ENCODE measurements around the gene CCDC73. TPM values are rescaled to one million over a fixed set of nuclear protein-coding genes. Genes with fewer than 3 reads are reported as not detected.
"Not testable (repeated sequence)": the region's sequence is repeated elsewhere in the genome, so short reads cannot be mapped to it uniquely, and the experiment has no call there.

CCDC73 gene
- total RNA-seq, 6 donors from 2014 or later, result 0.15 to 0.20 TPM; not detected in 4

DNA sequence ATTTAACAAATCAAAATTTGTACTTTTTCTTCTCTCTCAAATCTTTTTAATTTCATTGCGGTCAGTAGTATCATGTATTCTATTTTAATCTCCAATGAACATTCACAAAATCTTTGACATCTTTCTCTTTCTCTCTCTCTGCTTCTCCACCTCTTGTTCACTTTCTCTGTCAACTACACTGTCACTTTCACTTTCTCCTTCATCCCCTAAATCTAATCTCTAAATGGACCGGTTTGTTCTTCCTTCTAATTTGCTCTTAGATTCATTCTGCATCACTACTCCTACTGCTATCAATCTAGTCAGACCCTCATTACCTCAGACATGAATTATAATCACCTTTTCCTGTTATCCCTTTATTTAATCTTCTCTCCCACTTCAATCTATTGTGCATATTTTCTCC, 18.6 kb downstream of the CCDC73 start:
- ATAC-seq (ENCODE audit: low FRiP score in 2 of 2) (no peak), DNase-seq (no peak)
- Histone ChIP-seq H3K27ac (no peak overlapping the region), H3K4me3 (no peak overlapping the region), H3K9me3 (no peaks in the 10 kb centered on the region), H3K4me1 (no peaks in the 10 kb centered on the region), H3K27me3 (no peaks in the 10 kb centered on the region), H3K36me3 (no peaks in the 10 kb centered on the region)
- TF ChIP-seq POLR2A (IDR thresholded peaks at IDR 0.05), result no peak
- no peak for TF ChIP-seq POLR2AphosphoS5 (IDR thresholded peaks at IDR 0.05)
- no peak for TF ChIP-seq EP300 (IDR thresholded peaks at IDR 0.05)
- TF ChIP-seq, protein P1, sequence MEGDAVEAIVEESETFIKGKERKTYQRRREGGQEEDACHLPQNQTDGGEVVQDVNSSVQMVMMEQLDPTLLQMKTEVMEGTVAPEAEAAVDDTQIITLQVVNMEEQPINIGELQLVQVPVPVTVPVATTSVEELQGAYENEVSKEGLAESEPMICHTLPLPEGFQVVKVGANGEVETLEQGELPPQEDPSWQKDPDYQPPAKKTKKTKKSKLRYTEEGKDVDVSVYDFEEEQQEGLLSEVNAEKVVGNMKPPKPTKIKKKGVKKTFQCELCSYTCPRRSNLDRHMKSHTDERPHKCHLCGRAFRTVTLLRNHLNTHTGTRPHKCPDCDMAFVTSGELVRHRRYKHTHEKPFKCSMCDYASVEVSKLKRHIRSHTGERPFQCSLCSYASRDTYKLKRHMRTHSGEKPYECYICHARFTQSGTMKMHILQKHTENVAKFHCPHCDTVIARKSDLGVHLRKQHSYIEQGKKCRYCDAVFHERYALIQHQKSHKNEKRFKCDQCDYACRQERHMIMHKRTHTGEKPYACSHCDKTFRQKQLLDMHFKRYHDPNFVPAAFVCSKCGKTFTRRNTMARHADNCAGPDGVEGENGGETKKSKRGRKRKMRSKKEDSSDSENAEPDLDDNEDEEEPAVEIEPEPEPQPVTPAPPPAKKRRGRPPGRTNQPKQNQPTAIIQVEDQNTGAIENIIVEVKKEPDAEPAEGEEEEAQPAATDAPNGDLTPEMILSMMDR (IDR thresholded peaks at IDR 0.05), result no peak
- WGBS, 2 donors, result 39 to 51% methylated on average over 2 of the region's 2 CpGs

DNA sequence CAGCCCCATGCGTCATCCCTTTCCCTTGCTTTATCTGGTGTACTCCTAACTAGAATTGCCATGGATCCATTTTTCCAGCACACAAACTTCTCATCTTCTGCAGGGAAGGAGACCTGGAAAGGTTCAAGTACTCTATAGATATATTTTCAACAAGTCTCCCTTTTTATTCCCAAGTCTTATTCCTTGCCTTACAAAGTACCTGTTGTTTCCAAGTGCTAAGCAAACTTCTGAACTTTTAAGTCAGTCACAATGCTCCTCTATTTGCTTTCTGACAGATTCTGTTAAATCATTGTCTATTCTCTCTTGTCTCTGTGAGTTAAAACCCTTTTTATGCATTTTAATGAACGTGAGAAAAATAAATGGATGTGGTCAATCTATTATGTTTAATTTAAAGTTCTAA, 20.4 kb downstream of the CCDC73 start:
- Histone ChIP-seq H3K4me3 (no peak overlapping the region), H3K4me1 (no peaks in the 10 kb centered on the region), H3K36me3 (no peaks in the 10 kb centered on the region), H3K27ac (no peak overlapping the region), H3K9me3 (no peaks in the 10 kb centered on the region), H3K27me3 (no peaks in the 10 kb centered on the region)
- ATAC-seq (ENCODE audit: low FRiP score in 2 of 2) (no peak), DNase-seq (no peak)
- no peak for TF ChIP-seq EP300 (IDR thresholded peaks at IDR 0.05)
- TF ChIP-seq, protein P1 (IDR thresholded peaks at IDR 0.05), result no peak
- no peak for TF ChIP-seq POLR2A (IDR thresholded peaks at IDR 0.05)
- no peak for TF ChIP-seq POLR2AphosphoS5 (IDR thresholded peaks at IDR 0.05)
- WGBS, 2 donors, result 71 to 79% methylated on average over 2 of the region's 2 CpGs

DNA sequence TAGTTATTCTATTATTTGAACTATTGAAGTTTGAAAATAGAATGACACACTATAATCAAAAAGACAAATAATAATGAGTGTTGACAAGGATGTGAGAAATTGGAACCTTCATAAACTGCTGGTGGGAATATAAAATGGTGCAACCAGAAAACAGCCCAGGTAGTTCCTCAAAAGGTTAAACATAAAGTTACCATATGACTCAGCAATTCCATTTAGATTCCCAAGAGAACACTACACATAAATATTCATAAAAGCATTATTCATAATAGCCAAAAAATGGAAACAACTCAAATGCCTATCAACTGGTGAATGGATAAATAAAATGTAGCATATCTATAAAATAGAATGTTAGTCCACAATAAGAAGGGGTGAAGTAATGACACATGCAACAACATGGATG, 21.7 kb downstream of the CCDC73 start:
- no peak for TF ChIP-seq EP300 (IDR thresholded peaks at IDR 0.05)
- TF ChIP-seq, protein P1 (IDR thresholded peaks at IDR 0.05), result no peak
- no peak for TF ChIP-seq POLR2AphosphoS5 (IDR thresholded peaks at IDR 0.05)
- no peak for TF ChIP-seq POLR2A (IDR thresholded peaks at IDR 0.05)
- no peak for ATAC-seq (ENCODE audit: low FRiP score in 2 of 2)
- Histone ChIP-seq H3K36me3 (no peaks in the 10 kb centered on the region), H3K9me3 (peaks cover 0 to 4% (median 0%) of the 10 kb centered on the region in 4 donors), H3K27ac (no peak overlapping the region), H3K4me3 (no peak overlapping the region), H3K27me3 (no peaks in the 10 kb centered on the region), H3K4me1 (no peaks in the 10 kb centered on the region)
- DNase-seq, result no peak

DNA sequence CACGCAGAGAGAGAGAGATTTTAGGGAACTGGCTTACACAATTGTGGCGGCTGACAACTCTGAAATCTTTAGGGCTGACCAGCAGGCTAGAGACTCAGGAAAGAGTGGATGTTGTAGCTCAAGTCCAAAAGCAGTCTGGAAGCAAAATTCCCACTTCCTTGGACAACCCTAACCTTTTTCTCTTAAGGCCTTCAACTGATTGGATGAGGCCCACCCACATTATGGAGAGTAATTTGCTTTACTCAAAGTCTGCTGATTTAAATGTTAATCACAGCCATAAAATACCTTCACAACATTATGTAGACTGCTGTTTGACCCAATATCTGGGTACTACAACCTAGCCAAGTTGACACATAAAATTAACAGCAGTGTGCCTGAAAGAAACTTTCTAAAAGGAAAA, 32.7 kb downstream of the CCDC73 start:
- 84 to 93% methylated on average over 2 of the region's 2 CpGs for WGBS, 2 donors
- H3K27me3 ChIP-seq; H3K4me1 ChIP-seq; DNase-seq; H3K4me3 ChIP-seq; ATAC-seq (ENCODE audit: low FRiP score in 2 of 2); H3K9me3 ChIP-seq; H3K36me3 ChIP-seq; H3K27ac ChIP-seq: not testable (repeated sequence)

DNA sequence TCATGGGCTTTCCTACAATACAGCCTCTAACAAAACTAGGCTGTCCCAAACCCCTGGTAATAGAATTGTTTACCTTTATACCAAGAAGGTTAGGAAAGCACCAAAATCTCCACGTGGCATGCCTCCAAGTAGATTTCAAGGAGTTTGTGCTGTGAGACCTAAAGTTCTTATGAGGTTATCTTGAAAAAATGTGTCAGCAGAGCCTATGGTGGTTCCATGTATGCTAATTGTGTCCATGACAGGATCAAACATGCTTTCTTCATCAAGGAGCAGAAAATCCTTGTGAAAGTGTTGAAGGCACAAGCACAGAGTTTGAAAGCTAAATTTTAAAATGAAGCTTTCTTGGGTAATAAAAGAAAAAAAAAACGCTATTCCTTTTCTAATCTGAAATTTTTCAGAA, 36.2 kb downstream of the CCDC73 start:
- no peaks in the 10 kb centered on the region for H3K27me3 ChIP-seq

DNA sequence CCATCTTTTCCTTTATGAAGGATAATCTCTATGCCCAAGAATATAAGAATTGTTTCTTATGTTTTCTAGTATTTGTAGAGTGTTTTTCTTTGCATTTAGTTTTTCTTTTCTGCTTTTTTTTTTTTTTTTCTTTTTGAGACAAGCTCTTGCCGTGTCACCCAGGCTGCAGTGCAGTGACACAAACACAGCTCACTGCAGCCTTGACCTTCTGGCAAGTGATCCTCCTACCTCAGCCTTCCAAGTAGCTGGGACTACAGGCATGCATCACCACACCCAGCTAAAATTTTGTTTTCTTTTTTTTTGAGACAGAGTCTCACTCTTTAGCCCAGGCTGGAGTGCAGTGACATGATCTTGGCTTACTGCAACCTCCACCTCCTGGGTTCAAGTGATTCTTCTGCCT, 41.3 kb downstream of the CCDC73 start:
- H3K27me3 ChIP-seq, result not testable (repeated sequence)

More for the DNA sequence above, 36.2 kb downstream of the CCDC73 start:
- DNase-seq (no peak), ATAC-seq (ENCODE audit: low FRiP score in 2 of 2) (no peak)
- Histone ChIP-seq H3K4me3 (no peak overlapping the region), H3K27ac (no peak overlapping the region), H3K9me3 (no peaks in the 10 kb centered on the region), H3K4me1 (no peaks in the 10 kb centered on the region), H3K36me3 (no peaks in the 10 kb centered on the region)
- 55 to 58% methylated on average over 2 of the region's 2 CpGs for WGBS, 2 donors
- TF ChIP-seq EP300 (IDR thresholded peaks at IDR 0.05) (no peak), POLR2A (IDR thresholded peaks at IDR 0.05) (no peak), POLR2AphosphoS5 (IDR thresholded peaks at IDR 0.05) (no peak)
- TF ChIP-seq, protein P1 (IDR thresholded peaks at IDR 0.05), result no peak

More for the DNA sequence above, 41.3 kb downstream of the CCDC73 start:
- not testable (repeated sequence) for ATAC-seq (ENCODE audit: low FRiP score in 2 of 2); DNase-seq; H3K4me3 ChIP-seq; H3K4me1 ChIP-seq; H3K36me3 ChIP-seq; H3K27ac ChIP-seq; H3K9me3 ChIP-seq
- 83 to 89% methylated on average over 1 of the region's 1 CpG for WGBS, 2 donors

Measured in upper lobe of left lung (tissue), 6 donors.